SU-DHL-6 (cell line): Measurements from ENCODE around the gene ATP11C.

ENCODE experiments used
- EZH2phosphoT487 ChIP-seq: fragments of 200-600 bp; sonication (generic), shearing (Covaris generic); conservative IDR thresholded peaks from 2 replicates; pipeline ENCODE4 v1.6.1; 2018; ENCODE audit warnings: mild to moderate bottlenecking, antibody characterized with exemption, low read length, moderate library complexity, mixed read lengths
- TF ChIP-seq, protein P1 (sequence below): fragments of 200-600 bp; sonication (generic); IDR thresholded peaks from one replicate; pipeline ENCODE4 v1.5.1; 2017; ENCODE audit warnings: antibody characterized with exemption, mild to moderate bottlenecking, low read length, moderate library complexity; ENCODE audit not compliant: insufficient read depth, poor library complexity, severe bottlenecking

GRCh38 chrX:139784807-139785206 is 148.0 kb downstream of the ATP11C start:
- TF ChIP-seq, protein P1, sequence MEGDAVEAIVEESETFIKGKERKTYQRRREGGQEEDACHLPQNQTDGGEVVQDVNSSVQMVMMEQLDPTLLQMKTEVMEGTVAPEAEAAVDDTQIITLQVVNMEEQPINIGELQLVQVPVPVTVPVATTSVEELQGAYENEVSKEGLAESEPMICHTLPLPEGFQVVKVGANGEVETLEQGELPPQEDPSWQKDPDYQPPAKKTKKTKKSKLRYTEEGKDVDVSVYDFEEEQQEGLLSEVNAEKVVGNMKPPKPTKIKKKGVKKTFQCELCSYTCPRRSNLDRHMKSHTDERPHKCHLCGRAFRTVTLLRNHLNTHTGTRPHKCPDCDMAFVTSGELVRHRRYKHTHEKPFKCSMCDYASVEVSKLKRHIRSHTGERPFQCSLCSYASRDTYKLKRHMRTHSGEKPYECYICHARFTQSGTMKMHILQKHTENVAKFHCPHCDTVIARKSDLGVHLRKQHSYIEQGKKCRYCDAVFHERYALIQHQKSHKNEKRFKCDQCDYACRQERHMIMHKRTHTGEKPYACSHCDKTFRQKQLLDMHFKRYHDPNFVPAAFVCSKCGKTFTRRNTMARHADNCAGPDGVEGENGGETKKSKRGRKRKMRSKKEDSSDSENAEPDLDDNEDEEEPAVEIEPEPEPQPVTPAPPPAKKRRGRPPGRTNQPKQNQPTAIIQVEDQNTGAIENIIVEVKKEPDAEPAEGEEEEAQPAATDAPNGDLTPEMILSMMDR = no peak
- TF ChIP-seq EZH2phosphoT487 = no peak
